ENCODE measurements around the gene MOK.

Gene MOK

DNA sequence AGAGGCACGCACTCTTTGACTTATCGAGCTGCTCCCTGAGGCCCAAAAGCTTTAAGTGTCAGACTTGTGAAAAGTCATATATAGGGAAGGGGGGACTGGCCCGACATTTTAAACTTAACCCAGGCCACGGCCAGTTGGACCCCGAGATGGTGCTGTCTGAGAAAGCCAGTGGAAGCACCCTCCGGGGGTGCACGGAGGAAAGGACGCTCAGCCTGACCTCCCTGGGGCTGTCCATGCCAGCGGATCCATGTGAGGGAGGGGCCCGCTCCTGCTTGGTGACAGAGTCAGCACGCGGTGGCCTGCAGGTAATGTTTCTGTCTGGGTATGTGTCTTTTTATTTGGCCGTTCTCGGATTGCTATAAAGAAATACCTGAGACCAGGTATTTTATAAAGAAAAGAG lies 21.6 kb upstream of the MOK start:
- no peak for DNase-seq
- no peaks in the 10 kb centered on the region for H3K9me3 ChIP-seq (ENCODE audit: severe bottlenecking)
- no peak overlapping the region for H3K4me3 ChIP-seq (ENCODE audit: low read depth, low read length)
- peaks cover 17% of the 10 kb centered on the region for H3K36me3 ChIP-seq
- no peaks in the 10 kb centered on the region for H3K27me3 ChIP-seq (ENCODE audit: insufficient read depth, low read depth, severe bottlenecking)
- TF ChIP-seq CTCF (IDR thresholded peaks at IDR 0.05; ENCODE audit: low read depth, low read length), result no peak
- H3K27ac ChIP-seq, result no peak overlapping the region

DNA sequence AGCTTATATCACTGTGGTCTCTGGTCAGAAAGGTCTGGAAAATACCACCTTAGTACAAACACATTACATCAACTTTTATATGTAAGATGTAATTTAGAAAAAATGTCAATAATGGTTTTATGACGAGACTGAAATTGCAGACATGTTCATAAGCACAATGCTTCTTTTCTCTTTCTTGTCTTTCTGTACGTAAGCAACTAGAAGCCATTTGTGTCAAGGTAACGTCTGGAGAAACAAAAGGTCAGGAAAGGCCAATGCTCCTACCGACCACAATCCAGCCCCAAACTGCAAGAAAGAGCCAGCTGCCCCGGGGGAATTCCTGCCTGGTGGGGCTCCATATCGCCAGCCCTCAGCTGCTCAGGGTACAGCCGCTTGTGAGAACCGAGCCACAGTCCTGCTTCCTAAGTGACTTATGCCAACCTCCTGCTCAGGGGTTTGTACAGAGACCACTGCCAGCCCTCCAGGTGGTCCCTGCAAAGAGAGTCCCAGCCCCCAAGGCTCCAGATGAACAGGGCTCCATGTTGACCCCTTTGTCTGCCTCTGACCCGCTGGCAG lies 20.9 kb upstream of the MOK start:
- TF ChIP-seq CTCF (IDR thresholded peaks at IDR 0.05; ENCODE audit: low read depth, low read length), result no peak
- Histone ChIP-seq H3K9me3 (ENCODE audit: severe bottlenecking) (no peaks in the 10 kb centered on the region), H3K36me3 (peaks cover 11% of the 10 kb centered on the region), H3K4me3 (ENCODE audit: low read depth, low read length) (no peak overlapping the region), H3K27ac (no peak overlapping the region), H3K27me3 (ENCODE audit: insufficient read depth, low read depth, severe bottlenecking) (no peaks in the 10 kb centered on the region)
- no peak for DNase-seq

DNA sequence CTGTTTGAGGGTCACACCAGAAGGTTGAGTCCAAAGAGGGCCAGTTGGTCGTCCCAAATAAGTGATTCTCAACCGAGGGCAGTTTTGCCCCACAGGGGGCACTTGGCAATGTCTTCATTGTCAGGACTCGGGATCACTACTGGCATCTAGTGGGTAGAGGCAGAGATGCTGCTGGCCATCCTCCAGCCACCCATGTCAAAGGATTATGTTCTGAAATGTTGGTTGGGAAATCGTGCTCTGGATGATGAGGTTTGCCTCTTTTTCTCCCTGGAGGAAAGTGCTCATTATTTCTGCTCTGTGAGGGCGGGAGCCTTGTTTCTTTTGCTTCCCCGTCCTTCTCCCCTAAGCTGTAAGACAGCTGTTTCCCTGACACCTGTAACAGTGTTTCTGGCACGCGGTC lies 18.1 kb upstream of the MOK start:
- Histone ChIP-seq H3K27ac (no peak overlapping the region), H3K9me3 (ENCODE audit: severe bottlenecking) (no peaks in the 10 kb centered on the region), H3K27me3 (ENCODE audit: insufficient read depth, low read depth, severe bottlenecking) (no peaks in the 10 kb centered on the region), H3K36me3 (peaks cover 11% of the 10 kb centered on the region), H3K4me3 (ENCODE audit: low read depth, low read length) (no peak overlapping the region)
- DNase-seq, result peak; percentile 59
- TF ChIP-seq CTCF (IDR thresholded peaks at IDR 0.05; ENCODE audit: low read depth, low read length), result peak; percentile 71

DNA sequence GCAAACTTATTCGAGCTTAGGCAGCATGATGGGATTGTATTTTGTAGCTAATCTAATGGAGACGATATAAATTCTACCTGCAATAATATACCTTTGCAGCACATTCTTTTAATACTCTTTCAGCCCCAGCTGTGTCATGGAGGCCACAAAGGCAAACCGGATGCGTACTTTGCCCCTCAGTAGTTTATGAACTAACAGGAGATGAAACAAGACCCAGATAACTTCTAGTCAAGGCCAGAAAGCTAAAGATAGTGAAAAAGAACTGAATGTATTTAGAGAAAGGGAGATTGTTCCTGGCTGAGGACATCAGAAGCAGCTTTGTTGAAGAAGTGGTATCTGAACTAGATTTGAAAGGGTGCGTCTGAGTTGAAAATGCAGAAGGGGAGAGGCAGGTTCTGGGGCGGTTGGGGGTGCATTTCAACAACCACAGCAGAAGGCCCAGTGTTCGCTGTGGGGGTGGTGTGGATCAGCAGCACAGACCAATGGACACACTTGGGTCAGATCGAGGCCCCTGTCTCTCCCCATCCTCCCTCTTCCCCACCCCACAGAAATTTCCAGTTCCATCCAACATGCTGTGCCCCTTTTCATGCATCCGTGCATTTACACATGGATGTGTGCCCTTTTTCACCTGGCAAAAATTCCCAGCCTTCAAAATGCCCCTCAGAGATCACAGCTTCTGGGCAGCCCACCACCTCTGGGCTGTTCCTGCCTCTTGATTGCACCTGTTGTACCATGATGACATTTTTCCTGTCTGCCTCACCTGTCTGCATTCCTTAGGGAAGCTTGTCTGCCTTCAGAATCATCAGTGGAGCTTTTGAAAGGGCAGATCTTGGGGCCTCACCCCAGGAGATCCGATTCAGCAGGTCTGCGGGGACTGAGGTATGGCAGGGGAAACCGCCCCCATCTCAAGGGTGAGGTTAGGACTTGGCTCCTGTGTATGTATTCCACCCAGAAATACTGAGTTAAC lies 16.8 kb upstream of the MOK start:
- Histone ChIP-seq H3K27me3 (ENCODE audit: insufficient read depth, low read depth, severe bottlenecking) (no peaks in the 10 kb centered on the region), H3K4me3 (ENCODE audit: low read depth, low read length) (no peak overlapping the region), H3K27ac (no peak overlapping the region), H3K9me3 (ENCODE audit: severe bottlenecking) (no peaks in the 10 kb centered on the region), H3K36me3 (peaks cover 11% of the 10 kb centered on the region)
- TF ChIP-seq CTCF (IDR thresholded peaks at IDR 0.05; ENCODE audit: low read depth, low read length), result no peak
- no peak for DNase-seq

- no peaks in the 10 kb centered on the region for H3K9me3 ChIP-seq (ENCODE audit: severe bottlenecking)
- H3K27ac ChIP-seq, result no peak overlapping the region
- H3K4me3 ChIP-seq (ENCODE audit: low read depth, low read length), result peak overlapping the region; percentile 77
- DNase-seq, result no peak
- TF ChIP-seq CTCF (IDR thresholded peaks at IDR 0.05; ENCODE audit: low read depth, low read length), result no peak
- H3K27me3 ChIP-seq (ENCODE audit: insufficient read depth, low read depth, severe bottlenecking), result no peaks in the 10 kb centered on the region
- H3K36me3 ChIP-seq, result peaks cover 11% of the 10 kb centered on the region
These were observed 15.9 kb upstream of the MOK start for GRCh38 chr14:102320671-102321455.
